ENCODE data around the gene EDARADD. TPM values are rescaled to one million over a fixed set of nuclear protein-coding genes. Genes with fewer than 3 reads are reported as not detected.

Gene EDARADD
- total RNA-seq, 1 donor from 2014 or later, result 0.35 TPM

DNA sequence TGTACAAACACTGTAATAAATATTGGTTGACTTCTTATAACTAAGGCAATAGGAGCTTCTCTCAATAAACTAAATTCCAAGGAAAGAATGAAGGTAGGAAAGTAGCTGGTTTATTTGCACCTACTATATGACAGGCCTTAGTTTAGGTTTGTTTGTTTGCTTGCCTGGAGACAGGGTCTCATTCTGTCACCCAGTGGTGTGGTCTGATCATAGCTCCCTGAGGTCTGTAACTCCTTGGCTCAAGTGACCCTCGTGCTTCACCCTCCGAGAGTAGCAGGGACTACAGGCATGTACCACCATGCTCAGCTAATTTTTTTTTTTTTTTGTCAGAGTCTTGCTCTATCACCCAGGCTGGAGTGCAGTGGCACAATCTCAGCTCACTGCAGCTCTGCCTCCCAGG, 1.9 kb upstream of the EDARADD start:
- no peak for DNase-seq (ENCODE audit: low spot score)

DNA sequence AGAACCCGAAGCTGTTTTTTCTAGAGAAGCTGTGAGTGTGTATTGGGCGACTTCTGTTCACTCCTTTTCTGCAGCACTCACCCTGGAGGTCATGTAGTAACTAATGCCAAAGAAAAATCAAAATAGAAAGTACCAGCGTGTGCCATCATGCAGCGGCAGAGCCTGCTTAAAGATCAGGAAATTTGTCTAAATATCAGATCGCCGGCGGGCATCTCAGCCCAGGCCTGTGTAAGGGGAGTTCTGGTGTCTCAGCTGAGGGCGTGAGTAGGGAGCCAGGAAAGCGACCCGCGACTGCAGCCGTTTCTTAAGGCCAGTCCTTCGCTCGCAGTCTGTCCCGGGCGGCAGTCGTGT, 768 bp downstream of the EDARADD start:
- peak; percentile 68 for DNase-seq (ENCODE audit: low spot score)

DNA sequence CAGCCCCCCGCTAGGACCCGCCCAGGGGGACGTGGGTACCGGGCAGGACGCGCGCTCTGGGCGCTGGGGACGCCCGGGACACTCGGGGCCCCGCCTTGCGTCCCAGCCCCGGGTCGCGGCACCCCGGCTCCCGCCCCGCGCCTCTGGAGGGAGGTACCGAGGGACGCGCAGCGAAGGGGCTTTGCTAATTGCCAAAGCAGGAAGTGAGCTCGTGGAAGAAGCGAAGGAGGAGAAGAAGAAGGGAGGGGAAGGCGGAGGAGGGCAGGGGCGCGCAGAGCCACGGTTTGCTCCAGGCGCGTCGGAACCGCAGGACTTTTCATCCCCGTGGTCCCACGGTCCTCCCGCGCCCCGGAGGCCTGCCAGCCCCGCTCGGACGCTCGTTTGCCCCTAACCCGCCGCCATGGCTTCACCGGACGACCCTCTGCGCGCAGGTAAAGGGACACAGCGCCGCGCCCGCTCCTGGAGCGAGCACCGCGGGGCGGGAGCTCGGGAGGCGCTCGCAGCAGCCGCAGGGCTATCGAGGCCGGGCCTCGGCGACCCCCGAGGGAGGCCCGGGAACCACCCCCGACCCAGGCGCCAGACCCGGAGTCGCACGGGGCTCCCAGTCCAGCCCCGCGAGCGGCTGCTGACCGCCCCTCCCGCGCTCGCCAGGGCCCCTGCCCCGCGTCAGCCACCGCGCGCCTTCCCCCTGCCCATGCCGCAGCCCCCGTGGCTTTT, 1.3 kb downstream of the EDARADD start:
- DNase-seq (ENCODE audit: low spot score), result peak; percentile 77

DNA sequence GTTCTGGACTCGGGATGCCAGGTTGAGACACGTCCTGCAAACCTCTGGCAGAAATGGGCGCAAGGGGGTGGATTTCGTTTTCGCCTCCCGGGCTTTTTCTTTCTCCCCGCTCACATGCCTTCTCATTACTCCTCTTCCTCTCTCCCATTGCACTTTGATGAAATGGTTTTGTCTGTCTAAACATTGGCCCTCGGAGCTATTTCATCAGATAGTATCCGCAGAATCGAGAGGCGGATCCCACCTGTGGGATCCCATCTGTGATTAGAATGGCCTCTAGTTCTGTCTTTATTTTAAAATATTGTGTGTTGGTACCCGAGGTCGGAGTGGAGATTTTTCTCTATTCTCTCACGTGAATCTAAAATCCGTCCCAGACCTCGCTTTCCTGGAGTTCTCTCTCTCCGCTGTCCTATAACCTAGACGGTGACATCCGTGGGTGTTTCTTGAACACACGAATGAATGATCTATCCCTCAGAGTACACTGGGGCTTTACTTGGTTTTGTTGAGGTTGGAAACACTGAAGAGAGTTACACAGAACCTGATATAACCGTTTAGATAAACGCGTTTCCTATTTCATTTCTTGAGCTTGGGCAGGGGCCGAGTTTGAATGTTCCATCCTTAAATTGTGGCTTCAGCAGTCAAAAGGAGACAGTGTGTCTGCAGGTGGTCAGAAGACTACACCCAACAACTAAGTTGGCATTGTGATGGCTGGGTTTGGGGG, 2.0 kb downstream of the EDARADD start:
- peak; percentile 35 for DNase-seq (ENCODE audit: low spot score)

GRCh38 chr1:236396665-236397043, 2.6 kb downstream of the EDARADD start:
- DNase-seq (ENCODE audit: low spot score), result no peak

DNA sequence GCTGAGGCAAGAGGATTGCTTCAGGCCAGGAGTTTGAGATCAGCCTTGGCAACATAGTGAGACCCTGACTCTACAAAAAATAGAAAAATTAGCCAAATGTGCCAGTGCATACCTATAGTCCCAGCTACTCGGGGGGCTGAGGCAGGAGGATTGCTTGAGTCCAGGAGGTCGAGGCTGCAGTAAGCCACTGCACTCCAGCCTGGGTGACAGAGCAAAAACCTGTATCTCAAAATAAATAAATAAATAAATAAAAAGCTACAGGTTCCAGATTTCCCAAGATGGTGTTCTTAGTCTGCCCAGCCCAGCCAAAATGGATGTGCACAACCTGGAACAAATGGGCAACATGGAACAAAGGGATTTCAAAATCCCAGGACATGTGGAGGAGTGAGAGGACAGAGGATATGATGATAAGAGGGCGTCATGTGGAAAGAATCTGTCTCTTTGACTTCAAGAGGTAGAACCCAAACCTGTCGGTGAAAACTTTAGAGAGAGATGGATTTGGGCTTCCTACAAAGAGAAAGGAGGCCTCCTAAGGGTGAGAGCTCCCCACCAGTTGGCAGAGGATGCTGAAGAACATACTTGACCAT, 3.2 kb downstream of the EDARADD start:
- peak; percentile 65 for DNase-seq (ENCODE audit: low spot score)

DNA sequence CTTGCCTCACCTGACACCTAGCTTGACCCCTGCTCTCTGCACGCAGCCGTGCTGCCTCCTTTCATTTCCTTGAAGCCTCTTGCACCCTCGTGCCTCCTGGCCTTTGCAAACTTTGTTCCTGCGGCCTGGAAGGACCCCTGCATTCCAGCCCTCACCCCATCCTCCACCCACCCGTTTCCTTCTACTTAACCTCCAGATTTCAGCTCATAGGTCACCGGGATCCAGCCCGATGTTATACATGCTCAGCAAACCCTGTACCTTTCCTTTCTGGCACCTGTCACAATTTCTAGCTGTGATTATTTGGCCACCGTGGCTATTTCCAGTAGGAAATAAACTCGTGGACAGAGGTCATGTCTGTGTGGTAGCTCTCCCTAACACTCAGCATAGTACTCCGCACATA, 4.5 kb downstream of the EDARADD start:
- no peak for DNase-seq (ENCODE audit: low spot score)

- peak; percentile 45 for DNase-seq (ENCODE audit: low spot score)
Measured at GRCh38 chr1:236400061-236400603, 6.0 kb downstream of the EDARADD start.

DNA sequence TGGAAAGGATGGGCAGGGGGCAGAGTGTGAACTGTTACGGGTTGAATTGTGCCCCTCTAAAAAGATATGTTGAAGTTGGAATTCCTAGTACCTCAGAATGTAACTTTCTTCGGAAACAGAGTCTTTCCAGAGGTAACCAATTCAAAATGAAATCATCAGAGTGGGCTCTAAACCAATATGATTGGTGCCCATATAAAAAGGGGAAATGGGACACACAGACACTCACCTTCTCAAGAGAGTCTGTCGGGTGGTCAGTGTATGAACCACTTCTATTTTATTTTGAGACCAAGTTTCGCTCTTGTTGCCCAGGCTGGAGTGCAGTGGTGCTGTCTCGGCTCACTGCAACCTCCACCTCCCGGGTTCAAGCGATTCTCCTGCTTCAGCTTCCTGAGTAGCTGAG, 7.6 kb downstream of the EDARADD start:
- no peak for DNase-seq (ENCODE audit: low spot score)

DNA sequence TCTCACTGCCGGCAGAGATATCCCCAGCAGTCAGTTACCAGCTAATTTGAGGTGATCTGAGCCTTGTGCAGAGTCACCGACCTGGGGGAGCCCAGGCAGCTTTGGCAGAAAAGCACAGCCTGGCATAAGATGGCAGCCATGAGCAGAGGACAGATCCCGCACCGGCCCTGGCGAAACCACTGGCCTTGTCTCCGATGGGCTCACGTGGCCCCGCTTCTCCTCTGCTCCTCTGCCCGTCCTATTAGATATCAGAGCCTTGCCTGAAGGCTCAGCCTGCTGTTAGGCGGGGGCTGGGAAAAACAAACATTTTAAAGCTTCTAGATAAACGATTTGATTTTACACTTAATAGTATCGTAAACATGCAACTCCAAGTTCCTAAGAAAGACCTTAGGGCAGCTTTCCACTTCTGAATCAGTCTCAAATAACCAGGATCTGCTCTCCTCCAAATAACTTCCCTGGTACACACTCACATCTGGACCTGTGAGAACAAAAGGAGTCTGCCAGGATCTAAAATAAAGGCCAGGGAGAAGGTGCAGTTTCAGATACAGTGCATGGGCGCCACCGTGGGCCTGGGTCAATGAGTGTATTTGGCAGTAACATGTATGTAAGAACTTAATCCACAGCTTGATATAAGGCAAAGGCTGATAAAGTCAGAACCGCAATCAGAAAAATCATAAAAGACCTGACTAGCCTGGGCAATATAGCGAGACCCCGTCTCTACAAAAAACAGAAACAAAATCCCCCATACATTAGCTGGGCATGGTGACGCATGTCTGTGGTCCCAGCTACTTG, 10.0 kb downstream of the EDARADD start:
- peak; percentile 64 for DNase-seq (ENCODE audit: low spot score)

- DNase-seq (ENCODE audit: low spot score), result peak; percentile 30
Measured at GRCh38 chr1:236407059-236407458, 13.0 kb downstream of the EDARADD start.

DNA sequence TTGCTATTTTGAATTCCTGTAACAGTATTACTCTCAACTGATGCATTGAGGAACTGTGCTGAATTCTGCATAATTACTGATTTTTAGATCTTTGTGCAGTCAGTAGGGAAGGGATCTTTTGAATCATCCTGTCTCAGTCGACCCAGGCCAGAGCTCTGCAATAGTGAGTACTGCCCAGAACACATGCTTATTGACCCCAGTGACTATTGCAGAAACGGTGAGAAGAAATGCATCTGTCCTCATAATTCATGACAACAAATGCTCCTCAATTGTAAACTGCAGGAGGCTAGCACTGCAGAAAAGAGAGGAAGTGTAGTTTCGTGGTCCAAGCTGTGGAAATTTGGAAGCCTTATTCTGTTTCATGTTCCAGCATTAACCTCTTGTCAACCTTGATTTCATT, 19.6 kb downstream of the EDARADD start:
- no peak for DNase-seq (ENCODE audit: low spot score)

DNA sequence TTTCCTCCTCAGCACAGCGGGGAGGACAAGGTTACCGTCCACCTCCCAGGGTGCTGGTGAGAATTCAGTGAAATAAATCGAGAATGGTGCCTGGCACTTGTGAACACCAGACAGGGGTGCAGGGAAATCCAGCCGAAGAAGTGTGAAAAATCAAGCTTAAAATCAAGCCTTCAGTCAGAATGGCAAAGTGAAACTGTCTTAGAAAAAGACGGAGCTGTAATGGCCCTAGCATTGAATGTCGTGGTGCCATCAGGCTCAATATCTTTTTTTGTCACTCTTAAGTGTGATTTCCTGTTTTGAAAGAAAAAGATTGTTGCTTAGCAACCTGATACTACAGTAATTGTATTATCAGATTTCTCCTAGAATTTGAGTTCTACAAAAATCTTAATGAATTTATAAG, 22.1 kb downstream of the EDARADD start:
- DNase-seq (ENCODE audit: low spot score), result no peak

GRCh38 chr1:236417336-236417735, 23.2 kb downstream of the EDARADD start:
- no peak for DNase-seq (ENCODE audit: low spot score)

- no peak for DNase-seq (ENCODE audit: low spot score)
Measured at GRCh38 chr1:236419502-236419901, 25.4 kb downstream of the EDARADD start.

GRCh38 chr1:236421022-236421421, 26.9 kb downstream of the EDARADD start:
- DNase-seq (ENCODE audit: low spot score), result no peak

DNA sequence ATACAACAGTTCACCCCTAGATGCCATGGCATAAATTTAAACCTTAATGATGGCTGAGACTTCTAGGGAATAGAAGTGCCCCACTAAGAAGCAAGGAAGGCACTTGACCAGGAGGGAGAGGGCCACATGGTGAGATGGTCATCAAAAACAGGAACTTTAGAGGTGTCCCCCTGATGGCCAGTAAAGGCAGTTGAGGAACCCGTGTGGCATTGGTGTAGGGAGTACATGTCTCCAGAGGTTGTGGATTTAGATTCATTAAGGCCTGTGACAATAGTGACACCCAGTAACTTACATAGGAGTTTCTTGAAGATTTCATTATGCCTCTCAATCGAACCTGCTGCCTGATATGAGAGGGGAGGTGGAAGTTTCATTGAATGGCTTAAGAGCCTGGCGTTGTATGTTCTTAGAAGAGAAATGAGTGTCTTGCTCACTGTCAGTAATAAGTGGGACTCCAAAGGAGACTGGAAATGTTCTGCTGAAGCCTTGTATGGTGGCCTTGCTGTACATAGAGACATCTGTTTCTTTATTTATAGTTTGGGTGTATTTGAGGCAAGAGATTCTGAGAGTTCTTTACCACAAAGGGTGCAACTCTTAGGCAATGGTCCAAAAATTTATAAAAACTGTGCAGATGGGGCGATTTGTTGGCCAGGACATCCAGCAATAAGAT, 27.9 kb downstream of the EDARADD start:
- DNase-seq (ENCODE audit: low spot score), result no peak

DNA sequence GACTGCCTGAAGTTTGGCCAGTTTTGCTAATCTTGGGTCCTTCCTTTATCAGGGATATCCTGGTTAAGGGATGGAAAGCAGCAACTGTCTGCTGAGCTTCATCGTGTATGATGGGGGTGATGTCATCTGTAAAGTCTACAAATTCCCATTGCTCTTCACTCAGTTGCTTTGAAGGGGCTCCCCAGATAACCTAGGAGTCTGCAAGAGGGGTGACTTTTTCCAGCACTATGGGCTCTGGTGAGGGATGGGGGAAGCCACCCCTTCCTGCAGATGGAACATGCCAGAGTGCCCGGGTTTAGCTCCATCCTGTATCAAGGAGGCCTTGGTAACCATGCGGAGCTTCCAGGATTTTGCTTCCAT, 28.4 kb downstream of the EDARADD start:
- no peak for DNase-seq (ENCODE audit: low spot score)

GRCh38 chr1:236425031-236425663, 31.1 kb downstream of the EDARADD start:
- no peak for DNase-seq (ENCODE audit: low spot score)

DNA sequence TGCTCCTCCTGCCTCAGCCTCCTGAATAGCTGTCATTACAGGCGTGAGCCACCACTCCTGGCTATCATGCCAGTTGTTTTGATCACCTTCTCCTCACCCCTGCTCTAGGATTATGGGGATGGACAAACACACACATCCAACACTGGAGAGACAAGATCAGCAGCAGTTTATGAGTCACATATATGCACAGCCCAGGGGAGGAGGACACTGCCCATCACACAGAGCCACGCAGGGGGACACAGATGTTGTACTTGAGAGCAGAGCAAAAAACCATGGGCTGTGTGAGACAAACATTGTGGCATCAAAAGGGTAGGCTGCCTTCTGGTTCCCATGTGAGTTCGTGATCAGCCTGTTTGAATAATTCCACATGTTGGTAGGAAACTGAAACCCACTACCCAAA, 32.1 kb downstream of the EDARADD start:
- no peak for DNase-seq (ENCODE audit: low spot score)

All from mesenteric fat pad (tissue), 1 donor.